ENCODE measurements around the gene PHF10.
A peak's percentile ranks its signal among the peaks of the same experiment; 100 is the strongest.

Gene PHF10

DNA sequence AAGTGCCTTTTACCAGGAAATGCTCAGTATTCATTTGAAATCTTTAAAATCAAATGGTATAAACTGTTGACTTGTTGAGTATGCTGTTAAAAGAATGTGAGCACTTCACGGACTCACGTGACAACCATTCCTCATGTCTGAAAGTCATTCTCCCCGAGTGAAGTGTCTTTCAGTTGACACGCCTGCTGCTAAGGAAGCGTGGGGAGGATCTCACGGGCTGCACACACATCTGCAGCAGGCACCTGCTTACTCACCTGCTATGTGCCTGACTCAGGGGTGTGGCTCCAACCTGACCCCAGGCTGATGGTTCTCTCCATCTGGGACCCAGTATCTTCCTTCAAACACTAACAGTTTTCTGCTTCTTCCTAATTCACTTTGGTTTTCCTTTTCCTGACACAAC lies 55.2 kb downstream of the PHF10 start:
- Histone ChIP-seq H3K27me3 (ENCODE audit: insufficient read depth, low read length) (no peaks in the 10 kb centered on the region), H3K79me2 (ENCODE audit: control insufficient read depth, insufficient read depth, low read length, poor library complexity) (no peaks in the 10 kb centered on the region), H2BK120ac (ENCODE audit: insufficient read depth, low read length, poor library complexity) (no peak overlapping the region), H4K12ac (ENCODE audit: low read depth, low read length) (no peak overlapping the region), H3K4ac (ENCODE audit: low read depth, low read length) (no peak overlapping the region), H3K18ac (ENCODE audit: low read length) (no peak overlapping the region), H4K8ac (ENCODE audit: low read depth, low read length) (no peak overlapping the region), H3K23ac (ENCODE audit: low read length) (no peak overlapping the region), H2AK5ac (ENCODE audit: low read length) (no peak overlapping the region), H3K9ac (ENCODE audit: low read length) (no peak overlapping the region), H2AFZ (ENCODE audit: insufficient read depth, low read length, poor library complexity) (no peak overlapping the region), H3K14ac (ENCODE audit: low read length) (no peak overlapping the region), H3K36me3 (ENCODE audit: control insufficient read depth in 1 of 2, insufficient read depth in 2 of 2, low read length in 2 of 2) (peaks cover 24 to 41% of the 10 kb centered on the region in 2 experiments), H3K27ac (ENCODE audit: low read depth, low read length) (no peak overlapping the region), H3K4me3 (ENCODE audit: low read depth, low read length) (no peak overlapping the region), H2BK5ac (ENCODE audit: low read depth, low read length, poor library complexity) (no peak overlapping the region), H3K4me2 (ENCODE audit: low read length) (no peak overlapping the region), H3K4me1 (ENCODE audit: control insufficient read depth in 1 of 2, insufficient read depth in 2 of 2, low read length in 2 of 2) (no peaks in the 10 kb centered on the region), H3K9me3 (ENCODE audit: insufficient read depth, low read depth, low read length) (no peaks in the 10 kb centered on the region), H4K91ac (ENCODE audit: low read depth, low read length) (no peak overlapping the region), H3K79me1 (ENCODE audit: low read length) (no peaks in the 10 kb centered on the region), H2BK12ac (ENCODE audit: low read length) (no peak overlapping the region)
- no CpG with 5 or more reads among the region's 6 CpGs for WGBS (ENCODE audit: extremely low coverage, insufficient coverage, insufficient read length)
- no peak for DNase-seq

DNA sequence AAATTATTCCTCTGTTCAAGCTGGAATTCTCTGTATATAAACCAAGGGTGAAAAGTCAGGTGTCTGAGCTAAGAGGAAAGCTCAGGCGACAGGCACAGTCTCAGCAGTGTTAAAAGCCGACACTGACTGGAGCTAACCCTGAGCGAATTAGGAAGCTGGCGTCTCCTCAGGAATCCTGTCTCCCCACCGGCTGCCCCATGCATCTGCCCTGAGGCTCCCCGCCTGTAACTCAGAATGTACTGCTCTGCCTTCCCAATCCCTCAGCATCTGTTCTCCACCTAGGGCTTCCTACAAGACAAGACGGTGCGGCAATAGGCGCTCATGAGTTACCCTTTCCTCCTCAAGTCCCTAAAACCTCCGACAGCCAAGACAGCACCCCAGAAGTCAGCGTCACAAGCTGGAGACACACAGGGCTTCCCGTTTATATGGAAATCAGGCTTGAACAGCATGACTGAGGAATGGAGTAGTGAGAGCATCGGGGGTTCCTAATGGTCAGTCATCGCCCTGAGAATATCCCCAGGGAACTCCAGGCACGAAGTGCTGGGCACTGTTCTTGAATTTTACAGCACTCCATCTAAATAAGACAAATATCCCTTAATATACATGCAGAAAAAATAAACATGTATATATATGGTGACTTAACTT lies 56.0 kb downstream of the PHF10 start:
- H4K91ac ChIP-seq (ENCODE audit: low read depth, low read length), result no peak overlapping the region
- no peak overlapping the region for H2BK120ac ChIP-seq (ENCODE audit: insufficient read depth, low read length, poor library complexity)
- no CpG with 5 or more reads among the region's 15 CpGs for WGBS (ENCODE audit: extremely low coverage, insufficient coverage, insufficient read length)
- no peak overlapping the region for H2AFZ ChIP-seq (ENCODE audit: insufficient read depth, low read length, poor library complexity)
- no peak overlapping the region for H4K12ac ChIP-seq (ENCODE audit: low read depth, low read length)
- H3K27ac ChIP-seq (ENCODE audit: low read depth, low read length), result no peak overlapping the region
- no peak overlapping the region for H3K9ac ChIP-seq (ENCODE audit: low read length)
- H2BK5ac ChIP-seq (ENCODE audit: low read depth, low read length, poor library complexity), result no peak overlapping the region
- H3K4me3 ChIP-seq (ENCODE audit: low read depth, low read length), result no peak overlapping the region
- H3K4me2 ChIP-seq (ENCODE audit: low read length), result no peak overlapping the region
- no peaks in the 10 kb centered on the region for H3K4me1 ChIP-seq (ENCODE audit: control insufficient read depth in 1 of 2, insufficient read depth in 2 of 2, low read length in 2 of 2)
- H3K36me3 ChIP-seq (ENCODE audit: control insufficient read depth in 1 of 2, insufficient read depth in 2 of 2, low read length in 2 of 2), result peaks cover 32 to 49% of the 10 kb centered on the region in 2 experiments
- H4K8ac ChIP-seq (ENCODE audit: low read depth, low read length), result no peak overlapping the region
- H3K4ac ChIP-seq (ENCODE audit: low read depth, low read length), result no peak overlapping the region
- no peak overlapping the region for H3K14ac ChIP-seq (ENCODE audit: low read length)
- no peak overlapping the region for H2AK5ac ChIP-seq (ENCODE audit: low read length)
- no peak overlapping the region for H2BK12ac ChIP-seq (ENCODE audit: low read length)
- DNase-seq, result no peak
- H3K27me3 ChIP-seq (ENCODE audit: insufficient read depth, low read length), result no peaks in the 10 kb centered on the region
- H3K79me2 ChIP-seq (ENCODE audit: control insufficient read depth, insufficient read depth, low read length, poor library complexity), result no peaks in the 10 kb centered on the region
- H3K9me3 ChIP-seq (ENCODE audit: insufficient read depth, low read depth, low read length), result no peaks in the 10 kb centered on the region
- H3K18ac ChIP-seq (ENCODE audit: low read length), result no peak overlapping the region
- no peak overlapping the region for H3K23ac ChIP-seq (ENCODE audit: low read length)
- H3K79me1 ChIP-seq (ENCODE audit: low read length), result no peaks in the 10 kb centered on the region

DNA sequence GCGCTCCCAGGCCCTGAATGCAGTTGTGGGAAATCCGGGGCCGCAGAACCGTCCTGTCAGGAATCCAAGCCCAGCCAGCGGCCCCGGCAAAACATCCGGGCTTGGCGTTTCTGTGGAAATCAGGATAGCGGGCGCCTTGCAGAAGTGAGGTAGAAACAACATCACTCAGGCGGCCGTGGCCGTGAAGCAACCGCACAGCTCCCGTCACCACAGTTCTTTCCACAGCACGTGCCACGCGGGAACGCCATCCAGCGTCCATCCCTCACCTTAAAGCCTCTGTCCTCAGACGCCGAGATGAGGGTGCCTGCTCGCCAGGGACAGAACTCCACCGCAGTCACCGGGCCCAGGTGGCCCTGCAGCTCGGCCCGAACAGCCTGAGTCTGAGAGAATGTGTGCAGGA lies 56.6 kb downstream of the PHF10 start:
- Histone ChIP-seq H3K14ac (ENCODE audit: low read length) (no peak overlapping the region), H4K91ac (ENCODE audit: low read depth, low read length) (no peak overlapping the region), H3K4ac (ENCODE audit: low read depth, low read length) (no peak overlapping the region), H2BK120ac (ENCODE audit: insufficient read depth, low read length, poor library complexity) (no peak overlapping the region), H2AK5ac (ENCODE audit: low read length) (no peak overlapping the region), H3K18ac (ENCODE audit: low read length) (peak overlapping the region; percentile 29), H3K79me1 (ENCODE audit: low read length) (no peaks in the 10 kb centered on the region), H2BK5ac (ENCODE audit: low read depth, low read length, poor library complexity) (no peak overlapping the region), H2AFZ (ENCODE audit: insufficient read depth, low read length, poor library complexity) (no peak overlapping the region), H2BK12ac (ENCODE audit: low read length) (no peak overlapping the region), H3K27ac (ENCODE audit: low read depth, low read length) (no peak overlapping the region), H3K9me3 (ENCODE audit: insufficient read depth, low read depth, low read length) (peaks cover 1% of the 10 kb centered on the region), H3K36me3 (ENCODE audit: control insufficient read depth in 1 of 2, insufficient read depth in 2 of 2, low read length in 2 of 2) (peaks cover 34 to 52% of the 10 kb centered on the region in 2 experiments), H3K79me2 (ENCODE audit: control insufficient read depth, insufficient read depth, low read length, poor library complexity) (no peaks in the 10 kb centered on the region), H3K4me1 (ENCODE audit: control insufficient read depth in 1 of 2, insufficient read depth in 2 of 2, low read length in 2 of 2) (no peaks in the 10 kb centered on the region), H3K27me3 (ENCODE audit: insufficient read depth, low read length) (no peaks in the 10 kb centered on the region), H4K8ac (ENCODE audit: low read depth, low read length) (no peak overlapping the region), H4K12ac (ENCODE audit: low read depth, low read length) (no peak overlapping the region), H3K4me3 (ENCODE audit: low read depth, low read length) (no peak overlapping the region), H3K4me2 (ENCODE audit: low read length) (no peak overlapping the region), H3K9ac (ENCODE audit: low read length) (no peak overlapping the region), H3K23ac (ENCODE audit: low read length) (no peak overlapping the region)
- no CpG with 5 or more reads among the region's 27 CpGs for WGBS (ENCODE audit: extremely low coverage, insufficient coverage, insufficient read length)
- DNase-seq, result no peak

DNA sequence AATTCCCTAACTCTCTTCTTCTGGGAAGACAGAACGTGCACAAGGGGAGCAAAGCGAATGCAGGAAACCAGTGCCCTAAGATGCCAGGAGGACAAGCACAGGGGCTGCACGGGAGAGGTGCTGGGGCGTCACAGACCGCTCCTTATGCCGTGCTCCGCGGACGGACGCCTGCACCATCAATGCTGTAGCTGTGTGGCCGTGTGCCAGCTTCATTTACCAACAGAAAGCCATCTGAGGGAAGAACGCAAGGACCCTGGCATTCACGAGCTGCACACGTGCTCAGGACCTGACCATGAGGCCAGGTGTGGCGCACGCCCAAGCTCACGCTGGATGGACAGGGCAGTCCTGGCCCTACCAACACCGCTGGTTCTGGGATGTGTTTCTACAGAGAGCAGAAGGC lies 57.9 kb downstream of the PHF10 start:
- Histone ChIP-seq H3K36me3 (ENCODE audit: control insufficient read depth in 1 of 2, insufficient read depth in 2 of 2, low read length in 2 of 2) (peaks cover 34 to 53% of the 10 kb centered on the region in 2 experiments), H2AK5ac (ENCODE audit: low read length) (no peak overlapping the region), H3K4me1 (ENCODE audit: control insufficient read depth in 1 of 2, insufficient read depth in 2 of 2, low read length in 2 of 2) (no peaks in the 10 kb centered on the region), H3K18ac (ENCODE audit: low read length) (no peak overlapping the region), H3K79me2 (ENCODE audit: control insufficient read depth, insufficient read depth, low read length, poor library complexity) (no peaks in the 10 kb centered on the region), H3K9me3 (ENCODE audit: insufficient read depth, low read depth, low read length) (peaks cover 1% of the 10 kb centered on the region), H2BK12ac (ENCODE audit: low read length) (no peak overlapping the region), H2AFZ (ENCODE audit: insufficient read depth, low read length, poor library complexity) (no peak overlapping the region), H3K23ac (ENCODE audit: low read length) (no peak overlapping the region), H2BK5ac (ENCODE audit: low read depth, low read length, poor library complexity) (no peak overlapping the region), H3K27ac (ENCODE audit: low read depth, low read length) (no peak overlapping the region), H3K4me2 (ENCODE audit: low read length) (no peak overlapping the region), H3K79me1 (ENCODE audit: low read length) (no peaks in the 10 kb centered on the region), H2BK120ac (ENCODE audit: insufficient read depth, low read length, poor library complexity) (no peak overlapping the region), H3K27me3 (ENCODE audit: insufficient read depth, low read length) (no peaks in the 10 kb centered on the region), H3K4me3 (ENCODE audit: low read depth, low read length) (no peak overlapping the region), H3K4ac (ENCODE audit: low read depth, low read length) (no peak overlapping the region), H4K8ac (ENCODE audit: low read depth, low read length) (no peak overlapping the region), H3K14ac (ENCODE audit: low read length) (no peak overlapping the region), H4K91ac (ENCODE audit: low read depth, low read length) (no peak overlapping the region), H4K12ac (ENCODE audit: low read depth, low read length) (no peak overlapping the region), H3K9ac (ENCODE audit: low read length) (no peak overlapping the region)
- DNase-seq, result no peak
- WGBS (ENCODE audit: extremely low coverage, insufficient coverage, insufficient read length), result no CpG with 5 or more reads among the region's 18 CpGs

Data from trophoblast cell (in vitro differentiated cells and primary cell).